GM13976 (cell line): ENCODE results near the gene RNF222.

Experiments
- DNase-seq: peaks from one replicate; pipeline ENCODE4 v3.0.0; 2012; ENCODE audit warnings: low spot score
- in situ Hi-C: fragments of 300-500 bp; cut with MboI; formaldehyde crosslinking; loops from one replicate; pipeline ENCODE4 v1.12.0; 2022; ENCODE audit warnings: low sequenced_read_pairs, mixed read lengths, inconsistent platforms; ENCODE audit not compliant: unreplicated experiment
- TF ChIP-seq, protein P1 (sequence below): IDR thresholded peaks from 2 replicates; pipeline ENCODE4 v1.5.1; 2012; ENCODE audit warnings: borderline replicate concordance, mild to moderate bottlenecking; ENCODE audit not compliant: insufficient read depth; ENCODE audit errors: extremely low read depth, missing control alignments, control extremely low read depth

RNF222 gene

GRCh38 chr17:8413938-8414337, 16.3 kb upstream of the RNF222 start:
- TF ChIP-seq, protein P1, sequence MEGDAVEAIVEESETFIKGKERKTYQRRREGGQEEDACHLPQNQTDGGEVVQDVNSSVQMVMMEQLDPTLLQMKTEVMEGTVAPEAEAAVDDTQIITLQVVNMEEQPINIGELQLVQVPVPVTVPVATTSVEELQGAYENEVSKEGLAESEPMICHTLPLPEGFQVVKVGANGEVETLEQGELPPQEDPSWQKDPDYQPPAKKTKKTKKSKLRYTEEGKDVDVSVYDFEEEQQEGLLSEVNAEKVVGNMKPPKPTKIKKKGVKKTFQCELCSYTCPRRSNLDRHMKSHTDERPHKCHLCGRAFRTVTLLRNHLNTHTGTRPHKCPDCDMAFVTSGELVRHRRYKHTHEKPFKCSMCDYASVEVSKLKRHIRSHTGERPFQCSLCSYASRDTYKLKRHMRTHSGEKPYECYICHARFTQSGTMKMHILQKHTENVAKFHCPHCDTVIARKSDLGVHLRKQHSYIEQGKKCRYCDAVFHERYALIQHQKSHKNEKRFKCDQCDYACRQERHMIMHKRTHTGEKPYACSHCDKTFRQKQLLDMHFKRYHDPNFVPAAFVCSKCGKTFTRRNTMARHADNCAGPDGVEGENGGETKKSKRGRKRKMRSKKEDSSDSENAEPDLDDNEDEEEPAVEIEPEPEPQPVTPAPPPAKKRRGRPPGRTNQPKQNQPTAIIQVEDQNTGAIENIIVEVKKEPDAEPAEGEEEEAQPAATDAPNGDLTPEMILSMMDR = no peak
- in situ Hi-C loops = loop anchor here (10.0 to 25.0 kb wide), 2 partner anchors 331 to 573 kb away; partner anchors contain the start of gene CCDC42

DNA sequence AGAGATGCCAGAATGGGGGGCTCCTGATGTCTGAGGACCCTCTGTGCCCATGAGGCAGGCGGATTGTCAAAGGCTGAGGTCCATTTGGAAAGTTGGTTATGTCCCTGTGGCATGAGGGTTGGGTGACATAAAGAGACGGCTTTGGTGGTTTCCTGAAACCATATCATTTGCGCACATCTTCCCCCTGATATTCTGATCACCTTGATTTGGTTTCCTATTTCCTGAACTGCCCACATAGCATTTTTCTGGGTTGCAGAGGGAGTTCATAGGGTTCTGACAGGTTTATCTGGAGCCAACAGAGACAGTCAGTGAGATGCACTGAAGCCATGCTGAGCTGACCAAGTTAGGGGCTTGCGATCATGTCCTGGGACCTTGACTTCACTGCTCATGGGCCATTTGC, 15.7 kb upstream of the RNF222 start:
- in situ Hi-C loops = loop anchor here (10.0 to 25.0 kb wide), 2 partner anchors 331 to 574 kb away; partner anchors contain the start of gene CCDC42
- TF ChIP-seq, protein P1 = no peak
- DNase-seq = no peak

More at GRCh38 chr17:8413938-8414337, 16.3 kb upstream of the RNF222 start:
- no peak for DNase-seq

DNA sequence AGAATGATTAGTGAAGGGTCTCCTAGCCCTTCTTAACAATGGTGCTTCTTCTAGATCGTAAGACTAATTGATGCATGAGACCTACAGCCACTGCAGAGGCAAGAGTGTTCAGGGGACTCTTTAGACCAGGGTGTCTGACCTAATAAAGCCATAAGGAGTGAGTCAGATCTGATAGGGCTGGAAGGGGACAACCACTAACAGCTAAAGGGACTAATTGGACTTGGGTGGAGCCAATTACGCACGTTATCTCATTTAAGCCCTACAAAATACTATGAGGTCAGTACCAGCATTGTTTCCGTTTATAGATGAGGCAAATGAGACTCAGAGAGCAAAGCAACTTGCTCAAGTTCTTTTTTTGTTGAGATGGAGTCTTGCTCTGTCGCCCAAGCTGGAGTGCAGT, 14.5 kb upstream of the RNF222 start:
- TF ChIP-seq, protein P1 = no peak
- DNase-seq = no peak
- in situ Hi-C loops = loop anchor here (10.0 to 25.0 kb wide), 2 partner anchors 333 to 575 kb away; partner anchors contain the start of gene CCDC42

GRCh38 chr17:8410883-8411238, 13.2 kb upstream of the RNF222 start:
- no peak for DNase-seq
- TF ChIP-seq, protein P1 = no peak
- in situ Hi-C loops = loop anchor here (10.0 to 25.0 kb wide), 2 partner anchors 334 to 576 kb away; partner anchors contain the start of gene CCDC42

DNA sequence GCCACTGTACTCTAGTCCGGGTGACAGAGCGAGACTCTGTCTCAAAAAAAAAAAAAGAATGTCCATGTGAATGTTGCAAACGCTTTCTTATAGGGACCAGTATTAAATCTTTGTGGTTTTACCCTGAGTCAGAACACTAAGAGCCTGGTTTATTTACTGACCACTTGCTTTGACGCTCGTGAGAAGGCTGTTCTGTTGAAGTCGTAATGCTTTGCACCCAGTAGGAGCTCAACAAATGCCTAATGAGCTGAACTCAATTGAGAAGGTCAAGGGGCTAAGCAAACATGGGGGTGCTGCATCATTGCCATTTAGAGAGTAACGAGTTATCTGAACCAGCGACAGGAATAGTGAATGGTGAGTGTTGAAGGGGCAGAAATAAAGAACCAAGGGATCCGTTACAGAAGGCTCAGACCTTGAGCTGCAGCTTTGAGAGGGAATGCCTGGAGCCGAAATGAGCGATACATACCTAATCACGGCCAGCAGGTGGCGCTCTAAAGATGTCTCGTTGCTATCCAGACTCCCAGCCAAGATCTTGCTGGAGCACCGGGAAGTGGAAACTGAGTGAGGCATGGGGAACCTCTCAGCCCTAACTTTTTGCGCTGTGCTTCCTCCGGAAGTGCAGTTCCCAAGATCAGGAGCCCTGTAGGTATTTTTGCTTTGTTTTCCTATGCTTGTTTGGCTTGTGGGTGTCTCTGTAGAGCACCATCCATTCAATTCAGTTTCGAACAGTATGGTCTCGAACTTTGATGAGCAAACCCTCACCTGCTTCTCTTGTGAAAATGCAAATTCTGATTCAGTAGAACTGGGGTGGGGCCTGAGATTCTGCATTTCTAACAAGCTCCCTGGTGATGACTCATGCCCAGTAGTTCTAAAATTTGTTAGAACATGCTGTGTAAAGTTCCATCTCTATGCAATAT, 12.6 kb upstream of the RNF222 start:
- DNase-seq = peak; percentile 77
- TF ChIP-seq, protein P1 = peak; percentile 79
- in situ Hi-C loops = loop anchor here (10.0 to 25.0 kb wide), 2 partner anchors 335 to 577 kb away; partner anchors contain the start of gene CCDC42

DNA sequence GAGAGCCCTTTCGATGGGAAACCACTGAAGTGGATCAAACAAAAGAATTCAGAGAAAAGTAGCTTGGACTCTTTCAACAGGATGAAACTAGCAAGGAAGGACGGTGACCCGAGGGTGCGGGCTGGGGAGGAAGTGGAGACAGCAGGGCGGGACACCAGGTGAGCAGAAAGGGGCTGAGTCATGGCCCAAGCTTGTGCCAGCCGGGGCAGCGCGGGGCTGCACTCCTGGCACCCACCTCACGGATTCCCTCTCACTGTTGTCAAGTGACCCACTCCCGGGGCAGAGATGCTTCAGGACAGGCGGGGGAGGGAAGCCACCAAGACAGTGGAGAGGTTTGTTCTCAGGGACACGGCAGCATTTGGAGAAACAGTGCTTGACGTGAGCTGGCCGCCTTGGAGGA, 10.7 kb upstream of the RNF222 start:
- TF ChIP-seq, protein P1 = no peak
- in situ Hi-C loops = loop anchor here (25.0 kb wide), 1 partner anchor 579 kb away; no protein-coding TSS in a partner anchor
- no peak for DNase-seq
